ENCODE data around the gene GM2A. TPM values are rescaled to one million over a fixed set of nuclear protein-coding genes. Genes with fewer than 3 reads are reported as not detected.

GM2A gene
- total RNA-seq, 1 donor from 2014 or later = 27.6 TPM

GRCh38 chr5:151271336-151271735 is 18.4 kb downstream of the GM2A start:
- no peak for DNase-seq (ENCODE audit: low read depth, low spot score)
- no peaks in the 10 kb centered on the region for H3K27me3 Mint-ChIP-seq (ENCODE audit: low read depth)

GRCh38 chr5:151274666-151275065 is 21.7 kb downstream of the GM2A start:
- no peak for DNase-seq (ENCODE audit: low read depth, low spot score)
- Mint-ChIP-seq H3K27me3 (ENCODE audit: low read depth) (no peaks in the 10 kb centered on the region), H3K4me1 (no peaks in the 10 kb centered on the region), H3K4me3 (no peak overlapping the region), H3K27ac (ENCODE audit: unreplicated experiment) (no peak overlapping the region), H3K9me3 (no peaks in the 10 kb centered on the region), H3K36me3 (ENCODE audit: low read depth) (no peaks in the 10 kb centered on the region)
- TF ChIP-seq, protein P1, sequence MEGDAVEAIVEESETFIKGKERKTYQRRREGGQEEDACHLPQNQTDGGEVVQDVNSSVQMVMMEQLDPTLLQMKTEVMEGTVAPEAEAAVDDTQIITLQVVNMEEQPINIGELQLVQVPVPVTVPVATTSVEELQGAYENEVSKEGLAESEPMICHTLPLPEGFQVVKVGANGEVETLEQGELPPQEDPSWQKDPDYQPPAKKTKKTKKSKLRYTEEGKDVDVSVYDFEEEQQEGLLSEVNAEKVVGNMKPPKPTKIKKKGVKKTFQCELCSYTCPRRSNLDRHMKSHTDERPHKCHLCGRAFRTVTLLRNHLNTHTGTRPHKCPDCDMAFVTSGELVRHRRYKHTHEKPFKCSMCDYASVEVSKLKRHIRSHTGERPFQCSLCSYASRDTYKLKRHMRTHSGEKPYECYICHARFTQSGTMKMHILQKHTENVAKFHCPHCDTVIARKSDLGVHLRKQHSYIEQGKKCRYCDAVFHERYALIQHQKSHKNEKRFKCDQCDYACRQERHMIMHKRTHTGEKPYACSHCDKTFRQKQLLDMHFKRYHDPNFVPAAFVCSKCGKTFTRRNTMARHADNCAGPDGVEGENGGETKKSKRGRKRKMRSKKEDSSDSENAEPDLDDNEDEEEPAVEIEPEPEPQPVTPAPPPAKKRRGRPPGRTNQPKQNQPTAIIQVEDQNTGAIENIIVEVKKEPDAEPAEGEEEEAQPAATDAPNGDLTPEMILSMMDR (conservative IDR thresholded peaks at IDR 0.05) = no peak

More at GRCh38 chr5:151271336-151271735, 18.4 kb downstream of the GM2A start:
- TF ChIP-seq, protein P1 (conservative IDR thresholded peaks at IDR 0.05) = no peak
- Mint-ChIP-seq H3K9me3 (no peaks in the 10 kb centered on the region), H3K4me3 (no peak overlapping the region), H3K27ac (ENCODE audit: unreplicated experiment) (no peak overlapping the region), H3K36me3 (ENCODE audit: low read depth) (no peaks in the 10 kb centered on the region), H3K4me1 (no peaks in the 10 kb centered on the region)

GRCh38 chr5:151275803-151276202 is 22.8 kb downstream of the GM2A start:
- Mint-ChIP-seq H3K36me3 (ENCODE audit: low read depth) (no peaks in the 10 kb centered on the region), H3K27ac (ENCODE audit: unreplicated experiment) (no peak overlapping the region), H3K27me3 (ENCODE audit: low read depth) (no peaks in the 10 kb centered on the region), H3K4me3 (no peak overlapping the region), H3K9me3 (no peaks in the 10 kb centered on the region), H3K4me1 (no peaks in the 10 kb centered on the region)
- DNase-seq (ENCODE audit: low read depth, low spot score) = no peak
- TF ChIP-seq, protein P1 (conservative IDR thresholded peaks at IDR 0.05) = no peak

GRCh38 chr5:151278845-151279244 is 25.9 kb downstream of the GM2A start:
- Mint-ChIP-seq H3K4me1 (no peaks in the 10 kb centered on the region), H3K27me3 (ENCODE audit: low read depth) (no peaks in the 10 kb centered on the region), H3K4me3 (no peak overlapping the region), H3K27ac (ENCODE audit: unreplicated experiment) (no peak overlapping the region), H3K9me3 (no peaks in the 10 kb centered on the region), H3K36me3 (ENCODE audit: low read depth) (no peaks in the 10 kb centered on the region)
- TF ChIP-seq, protein P1 (conservative IDR thresholded peaks at IDR 0.05) = no peak
- no peak for DNase-seq (ENCODE audit: low read depth, low spot score)

DNA sequence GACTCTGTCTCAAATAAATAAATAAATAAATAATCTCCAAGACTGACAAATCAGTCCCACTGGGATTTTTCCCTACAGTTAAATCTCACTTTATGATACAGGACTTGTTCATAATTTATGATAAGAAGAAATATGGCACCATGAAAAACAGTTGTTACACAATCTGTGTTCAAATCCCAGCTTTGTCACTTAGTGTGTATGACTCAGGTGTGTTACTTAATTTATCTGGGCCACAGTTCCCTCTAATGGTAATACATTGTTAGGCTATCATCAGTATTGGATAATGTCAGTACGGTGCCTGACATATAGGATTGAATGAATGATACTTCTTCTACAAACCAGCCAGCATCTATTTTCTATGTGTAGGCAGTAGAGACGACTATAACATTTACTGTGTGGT is 27.5 kb downstream of the GM2A start:
- no peak overlapping the region for H3K27ac Mint-ChIP-seq (ENCODE audit: unreplicated experiment)
- DNase-seq (ENCODE audit: low read depth, low spot score) = no peak
- TF ChIP-seq, protein P1 (conservative IDR thresholded peaks at IDR 0.05) = no peak
- peaks cover 4% of the 10 kb centered on the region for H3K27me3 Mint-ChIP-seq (ENCODE audit: low read depth)
- H3K36me3 Mint-ChIP-seq (ENCODE audit: low read depth) = no peaks in the 10 kb centered on the region
- H3K9me3 Mint-ChIP-seq = no peaks in the 10 kb centered on the region
- no peaks in the 10 kb centered on the region for H3K4me1 Mint-ChIP-seq
- no peak overlapping the region for H3K4me3 Mint-ChIP-seq

All from neural crest cell (in vitro differentiated cells).